ENCODE measurements around the gene SELPLG.
"Not testable (repeated sequence)": the region's sequence is repeated elsewhere in the genome, so short reads cannot be mapped to it uniquely, and the experiment has no call there.

DNA sequence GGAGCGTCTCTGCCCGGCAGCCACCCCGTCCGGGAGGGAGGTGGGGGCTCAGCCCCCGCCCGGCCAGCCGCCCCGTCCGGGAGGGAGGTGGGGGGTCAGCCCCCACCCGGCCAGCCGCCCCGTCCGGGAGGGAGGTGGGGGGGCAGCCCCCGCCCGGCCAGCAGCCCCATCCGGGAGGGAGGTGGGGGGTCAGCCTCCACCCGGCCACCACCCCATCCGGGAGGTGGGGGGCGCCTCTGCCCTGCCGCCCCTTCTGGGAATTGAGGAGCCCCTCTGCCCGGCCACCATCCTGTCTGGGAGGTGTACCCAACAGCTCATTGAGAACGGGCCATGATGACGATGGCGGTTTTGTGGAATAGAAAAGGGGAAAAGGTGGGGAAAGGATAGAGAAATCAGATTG is 22.6 kb upstream of the SELPLG start:
- TF ChIP-seq POLR2A (IDR thresholded peaks at IDR 0.05; ENCODE audit: low read length); GATA1 (IDR thresholded peaks at IDR 0.05; ENCODE audit: low read depth, low read length): not testable (repeated sequence)

Measured in erythroblast (primary cell).